GM23338 (cell line): ENCODE data around the gene TAF3. TPM values are rescaled to one million over a fixed set of nuclear protein-coding genes. Genes with fewer than 3 reads are reported as not detected.
A peak's percentile ranks its signal among the peaks of the same experiment; 100 is the strongest.

Experiments
- ATAC-seq: fragments of 200-7000 bp; cut with Tn5 transposase; 3 replicates; pipeline ENCODE4 v1.9.1; 2020
- DNase-seq: peaks from one replicate; pipeline ENCODE4 v3.0.0-alpha.2; 2015; ENCODE audit warnings: low spot score
- H2AFZ ChIP-seq: fragments of 200-600 bp; sonication (generic); 2 replicates; pipeline ENCODE4 v1.8.0; 2016; ENCODE audit warnings: antibody characterized with exemption, mild to moderate bottlenecking, moderate library complexity
- H3F3A ChIP-seq: fragments of 200-600 bp; sonication (generic); replicated peaks from 2 replicates; pipeline ENCODE4 v1.8.0; 2017; ENCODE audit warnings: antibody characterized with exemption, mixed run types, low read depth
- H3K27ac ChIP-seq: fragments of 200-600 bp; sonication (generic); 2 replicates; pipeline ENCODE4 v1.6.1; 2016; ENCODE audit warnings: low read depth
- H3K27me3 ChIP-seq: fragments of 200-600 bp; sonication (generic); 2 replicates; pipeline ENCODE4 v1.8.0; 2016; ENCODE audit warnings: mild to moderate bottlenecking, mixed run types, moderate library complexity; ENCODE audit not compliant: insufficient read depth
- H3K36me3 ChIP-seq: fragments of 200-600 bp; sonication (generic); 2 replicates; pipeline ENCODE4 v1.8.0; 2016; ENCODE audit warnings: mild to moderate bottlenecking; ENCODE audit not compliant: insufficient read depth
- H3K4me1 ChIP-seq: fragments of 200-600 bp; sonication (generic); 2 replicates; pipeline ENCODE4 v1.8.0; 2016; ENCODE audit warnings: mild to moderate bottlenecking, moderate library complexity; ENCODE audit not compliant: insufficient read depth
- H3K4me2 ChIP-seq: fragments of 200-600 bp; sonication (generic); 2 replicates; pipeline ENCODE4 v1.7.1; 2017; ENCODE audit warnings: mixed run types
- H3K4me3 ChIP-seq: fragments of 200-600 bp; sonication (generic); 2 replicates; pipeline ENCODE4 v1.6.1; 2016; ENCODE audit warnings: mixed run types
- H3K79me2 ChIP-seq: fragments of 200-600 bp; sonication (generic); replicated peaks from 2 replicates; pipeline ENCODE4 v1.8.0; 2017; ENCODE audit warnings: mild to moderate bottlenecking; ENCODE audit not compliant: insufficient read depth
- H3K9me2 ChIP-seq: fragments of 200-600 bp; sonication (generic); 2 replicates; pipeline ENCODE4 v1.8.0; 2017; ENCODE audit not compliant: insufficient read depth
- H4K20me1 ChIP-seq: fragments of 200-600 bp; sonication (generic); replicated peaks from 2 replicates; pipeline ENCODE4 v1.8.0; 2017; ENCODE audit warnings: mild to moderate bottlenecking; ENCODE audit not compliant: insufficient read depth
- H3K27ac Mint-ChIP-seq: 2 replicates; pipeline ENCODE4 v1.8.0; 2020; ENCODE audit warnings: inconsistent platforms, mild to moderate bottlenecking, moderate library complexity, mixed read lengths
- H3K27me3 Mint-ChIP-seq: 3 replicates; pipeline ENCODE4 v1.8.0; 2022; ENCODE audit warnings: low read depth, mild to moderate bottlenecking, moderate library complexity, mixed read lengths, inconsistent platforms; ENCODE audit not compliant: insufficient read depth, poor library complexity
- H3K36me3 Mint-ChIP-seq: 3 replicates; pipeline ENCODE4 v1.8.0; 2021; ENCODE audit warnings: low read depth, mild to moderate bottlenecking, inconsistent platforms, moderate library complexity, mixed read lengths
- H3K4me1 Mint-ChIP-seq: 3 replicates; pipeline ENCODE4 v1.8.0; 2020; ENCODE audit warnings: mild to moderate bottlenecking, inconsistent platforms, mixed read lengths
- H3K4me3 Mint-ChIP-seq: 3 replicates; pipeline ENCODE4 v1.8.0; 2021; ENCODE audit warnings: moderate library complexity, mild to moderate bottlenecking, inconsistent platforms, mixed read lengths
- H3K9me3 Mint-ChIP-seq: 3 replicates; pipeline ENCODE4 v1.8.0; 2020; ENCODE audit warnings: moderate library complexity, mild to moderate bottlenecking, inconsistent platforms, mixed read lengths
- CREB1 ChIP-seq: fragments of 250-450 bp; sonication (Bioruptor Pico); IDR thresholded peaks from 2 replicates; pipeline ENCODE4 v1.5.0; 2020; ENCODE audit warnings: low read depth, mild to moderate bottlenecking, moderate library complexity
- CTCF ChIP-seq, 2 experiments: fragments of 200-600 bp in 1 of 2; sonication (generic) in 1 of 2; conservative IDR thresholded peaks; 2 replicates each; pipeline versions ENCODE4 v1.5.1 to v1.6.1; 2016 to 2017; ENCODE audit warnings: antibody characterized with exemption in 2 of 2, low read depth in 2 of 2, mild to moderate bottlenecking in 2 of 2, moderate library complexity in 1 of 2
- ETS1 ChIP-seq: IDR thresholded peaks from 2 replicates; pipeline ENCODE4 v1.6.1; 2016; ENCODE audit warnings: antibody characterized with exemption
- EZH2 ChIP-seq: fragments of 200-600 bp; sonication (generic); IDR thresholded peaks from one replicate; pipeline ENCODE4 v1.8.0; 2017; ENCODE audit warnings: antibody characterized with exemption, mild to moderate bottlenecking, low read depth; ENCODE audit not compliant: unreplicated experiment
- EZH2phosphoT487 ChIP-seq: fragments of 200-600 bp; sonication (generic); IDR thresholded peaks from one replicate; pipeline ENCODE4 v1.8.1; 2018; ENCODE audit warnings: antibody characterized with exemption; ENCODE audit not compliant: unreplicated experiment
- JUNB ChIP-seq: IDR thresholded peaks from one replicate; pipeline ENCODE4 v1.6.1; 2016; ENCODE audit warnings: antibody characterized with exemption; ENCODE audit not compliant: unreplicated experiment
- NANOG ChIP-seq: IDR thresholded peaks from 2 replicates; pipeline ENCODE4 v1.6.1; 2016; ENCODE audit warnings: antibody characterized with exemption, borderline replicate concordance
- POLR2AphosphoS5 ChIP-seq: IDR thresholded peaks from 2 replicates; pipeline ENCODE4 v1.6.1; 2016; ENCODE audit warnings: antibody characterized with exemption, low read depth
- REST ChIP-seq: IDR thresholded peaks from one replicate; pipeline ENCODE4 v1.6.1; 2018; ENCODE audit warnings: antibody characterized with exemption; ENCODE audit not compliant: unreplicated experiment
- STAT1 ChIP-seq: IDR thresholded peaks from one replicate; pipeline ENCODE4 v1.6.1; 2016; ENCODE audit warnings: antibody characterized with exemption; ENCODE audit not compliant: unreplicated experiment
- ZNF114 ChIP-seq: fragments of 250-450 bp; sonication (Bioruptor Pico); IDR thresholded peaks from 2 replicates; pipeline ENCODE4 v1.5.0; 2020; ENCODE audit warnings: mild to moderate bottlenecking, moderate library complexity
- ZNF331 ChIP-seq: fragments of 250-450 bp; sonication (Bioruptor Pico); IDR thresholded peaks from 2 replicates; pipeline ENCODE4 v1.5.0; 2020; ENCODE audit warnings: low read depth, mild to moderate bottlenecking, moderate library complexity
- ZNF462 ChIP-seq: fragments of 250-450 bp; sonication (Bioruptor Pico); IDR thresholded peaks from 2 replicates; pipeline ENCODE4 v1.5.0; 2020; ENCODE audit warnings: mild to moderate bottlenecking, moderate library complexity
- polyA plus RNA-seq: library from polyadenylated mRNA; unstranded; fragments of >200 nt; fragmentation: Nextera tagmentation; extraction: Ambion mirVana; gene quantifications from 2 replicates; pipeline ENCODE4 v1.2.1, GENCODE V29; 2016
- total RNA-seq: library from RNA; depleted of rRNA; stranded (reverse); fragments of >200 nt; shearing (Covaris generic); gene quantifications from 2 replicates; pipeline ENCODE4 v1.2.3, GENCODE V29; 2014

TAF3 gene
- total and polyA plus RNA-seq, 2 experiments from 2014 or later, result 6.4 to 15.2 TPM

GRCh38 chr10:7988989-7989388, 170.7 kb downstream of the TAF3 start:
- H4K20me1 ChIP-seq, result no peaks in the 10 kb centered on the region
- Mint-ChIP-seq H3K4me1 (peaks cover 3% of the 10 kb centered on the region; the same call in 1 of the 3 replicates), H3K27me3 (no peaks in the 10 kb centered on the region), H3K36me3 (no peaks in the 10 kb centered on the region), H3K27ac (no peak overlapping the region), H3K9me3 (no peaks in the 10 kb centered on the region), H3K4me3 (no peak overlapping the region)
- H3K79me2 ChIP-seq, result no peaks in the 10 kb centered on the region
- no peaks in the 10 kb centered on the region for H3K27me3 ChIP-seq
- H3K27ac ChIP-seq, result no peak overlapping the region
- H3K4me3 ChIP-seq, result no peak overlapping the region
- no peak overlapping the region for H3K4me2 ChIP-seq
- H2AFZ ChIP-seq, result no peak overlapping the region
- ATAC-seq (no peak), DNase-seq (peak; percentile 14)
- H3K36me3 ChIP-seq, result no peaks in the 10 kb centered on the region
- H3K4me1 ChIP-seq, result no peaks in the 10 kb centered on the region
- no peaks in the 10 kb centered on the region; the same call in 1 of the 2 replicates for H3K9me2 ChIP-seq
- no peak for TF ChIP-seq ETS1
- TF ChIP-seq ZNF114, result no peak
- no peak for TF ChIP-seq EZH2
- no peak for TF ChIP-seq ZNF331
- no peak for TF ChIP-seq ZNF462 (CRISPR knock-in tag)
- TF ChIP-seq CTCF (conservative IDR thresholded peaks at IDR 0.05; ENCODE audit: low read depth in 2 of 2), result no peak
- no peak for TF ChIP-seq NANOG
- no peak for TF ChIP-seq REST
- TF ChIP-seq JUNB, result no peak
- TF ChIP-seq EZH2phosphoT487, result no peak
- no peak for TF ChIP-seq STAT1
- no peak for TF ChIP-seq CREB1 (CRISPR knock-in tag)
- no peak for TF ChIP-seq POLR2AphosphoS5
- H3F3A ChIP-seq, result no peaks in the 10 kb centered on the region
